ENCODE measurements around the gene HYAL4.

HYAL4 gene

GRCh38 chr7:123864436-123864835 lies 19.5 kb downstream of the HYAL4 start:
- no peak overlapping the region for H3K4me3 ChIP-seq (ENCODE audit: low read length)
- TF ChIP-seq, protein P1, sequence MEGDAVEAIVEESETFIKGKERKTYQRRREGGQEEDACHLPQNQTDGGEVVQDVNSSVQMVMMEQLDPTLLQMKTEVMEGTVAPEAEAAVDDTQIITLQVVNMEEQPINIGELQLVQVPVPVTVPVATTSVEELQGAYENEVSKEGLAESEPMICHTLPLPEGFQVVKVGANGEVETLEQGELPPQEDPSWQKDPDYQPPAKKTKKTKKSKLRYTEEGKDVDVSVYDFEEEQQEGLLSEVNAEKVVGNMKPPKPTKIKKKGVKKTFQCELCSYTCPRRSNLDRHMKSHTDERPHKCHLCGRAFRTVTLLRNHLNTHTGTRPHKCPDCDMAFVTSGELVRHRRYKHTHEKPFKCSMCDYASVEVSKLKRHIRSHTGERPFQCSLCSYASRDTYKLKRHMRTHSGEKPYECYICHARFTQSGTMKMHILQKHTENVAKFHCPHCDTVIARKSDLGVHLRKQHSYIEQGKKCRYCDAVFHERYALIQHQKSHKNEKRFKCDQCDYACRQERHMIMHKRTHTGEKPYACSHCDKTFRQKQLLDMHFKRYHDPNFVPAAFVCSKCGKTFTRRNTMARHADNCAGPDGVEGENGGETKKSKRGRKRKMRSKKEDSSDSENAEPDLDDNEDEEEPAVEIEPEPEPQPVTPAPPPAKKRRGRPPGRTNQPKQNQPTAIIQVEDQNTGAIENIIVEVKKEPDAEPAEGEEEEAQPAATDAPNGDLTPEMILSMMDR (conservative IDR thresholded peaks at IDR 0.05; ENCODE audit: low read length), result no peak
- DNase-seq (ENCODE audit: low read depth), result no peak

GRCh38 chr7:123864966-123865365 lies 20.0 kb downstream of the HYAL4 start:
- no peak for DNase-seq (ENCODE audit: low read depth)
- TF ChIP-seq, protein P1 (conservative IDR thresholded peaks at IDR 0.05; ENCODE audit: low read length), result no peak
- H3K4me3 ChIP-seq (ENCODE audit: low read length), result no peak overlapping the region

DNA sequence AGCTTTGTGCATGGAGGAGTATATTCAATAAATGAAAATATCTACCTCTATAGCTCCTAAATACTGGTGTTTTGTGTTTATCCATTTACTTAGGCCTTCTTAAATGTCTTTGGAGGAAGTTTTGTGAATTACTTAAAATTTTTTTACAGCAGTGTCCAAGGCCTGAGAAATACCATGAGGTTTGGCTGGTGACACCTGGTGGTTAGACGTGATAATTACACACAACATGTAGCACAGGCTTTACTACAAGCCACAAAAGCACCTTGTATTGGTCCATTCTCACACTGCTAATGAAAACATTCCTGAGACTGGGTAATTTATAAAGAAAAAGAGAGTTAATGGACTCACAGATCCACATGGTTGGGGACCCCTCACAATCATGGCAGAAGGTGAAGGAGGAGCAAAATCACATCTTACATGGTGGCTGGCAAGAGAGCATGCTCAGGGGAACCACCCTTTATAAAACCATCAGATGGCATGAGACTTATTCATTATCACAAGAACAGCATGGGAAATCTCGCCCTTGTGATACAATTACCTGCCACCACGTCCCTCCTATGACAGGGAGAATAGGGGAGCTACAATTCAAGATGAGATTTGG lies 20.6 kb downstream of the HYAL4 start:
- peak; percentile 67 for DNase-seq (ENCODE audit: low read depth)
- no peak overlapping the region for H3K4me3 ChIP-seq (ENCODE audit: low read length)
- TF ChIP-seq, protein P1 (conservative IDR thresholded peaks at IDR 0.05; ENCODE audit: low read length), result peak; percentile 79

DNA sequence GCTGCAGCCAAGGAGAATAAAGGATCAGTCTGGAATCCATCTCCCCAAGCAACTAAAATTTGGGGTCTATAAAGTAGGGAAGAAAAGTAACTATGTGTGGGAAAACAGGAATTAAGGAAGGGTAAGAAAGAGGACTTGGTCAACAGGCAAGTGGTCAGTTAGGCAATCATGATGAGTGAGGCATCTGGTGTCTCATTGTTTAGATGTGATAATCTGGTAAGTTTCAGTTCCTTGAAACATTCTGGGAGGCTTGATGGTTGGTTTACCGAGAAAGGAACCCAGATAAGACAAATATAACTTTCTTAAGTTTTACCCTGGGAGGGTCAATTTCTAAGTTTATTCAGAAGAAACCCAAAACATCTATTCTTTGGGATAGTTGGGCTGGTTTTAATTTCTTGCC lies 22.3 kb downstream of the HYAL4 start:
- no peak for DNase-seq (ENCODE audit: low read depth)
- TF ChIP-seq, protein P1 (conservative IDR thresholded peaks at IDR 0.05; ENCODE audit: low read length), result no peak
- no peak overlapping the region for H3K4me3 ChIP-seq (ENCODE audit: low read length)

DNA sequence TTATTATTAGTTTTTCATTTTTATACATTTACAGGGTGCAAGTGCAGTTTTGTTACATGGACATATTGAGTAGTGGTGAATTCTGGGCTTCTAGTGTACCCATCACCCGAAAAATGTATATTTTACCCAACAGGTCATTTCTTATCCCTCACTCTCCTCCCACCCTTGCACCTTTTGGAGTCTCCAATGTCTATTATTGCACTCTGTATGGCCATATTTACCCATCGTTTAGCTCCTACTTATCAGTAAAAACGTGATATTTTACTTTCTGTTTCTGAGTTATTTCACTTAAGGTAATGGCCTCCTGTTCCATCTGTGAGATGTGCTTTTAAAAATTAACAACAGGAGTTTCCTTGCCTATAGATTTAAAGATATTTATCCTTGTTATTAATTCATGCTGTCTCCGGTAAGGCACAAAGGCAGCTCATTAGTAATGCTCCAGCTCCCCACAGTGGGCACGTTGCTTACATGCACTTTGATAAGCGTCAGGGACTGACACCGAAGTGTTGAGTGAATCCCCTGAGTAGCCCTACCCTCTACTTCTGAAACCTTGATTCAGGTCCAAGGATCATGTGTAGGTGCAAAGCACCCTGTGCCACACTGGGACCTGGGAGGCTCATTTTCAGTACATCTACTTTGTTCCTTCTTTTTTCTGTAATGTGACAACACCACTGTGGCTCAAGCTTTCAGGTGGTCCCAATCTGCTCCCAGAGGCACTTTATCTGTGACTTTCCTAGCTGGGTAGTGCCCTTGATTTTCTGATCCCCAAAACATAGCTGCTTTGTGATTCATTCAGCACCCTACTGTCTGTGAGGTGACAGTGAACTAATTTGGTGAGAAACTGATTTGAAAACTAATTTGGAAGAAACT lies 27.3 kb downstream of the HYAL4 start:
- TF ChIP-seq, protein P1 (conservative IDR thresholded peaks at IDR 0.05; ENCODE audit: low read length), result peak; percentile 52
- no peak overlapping the region for H3K4me3 ChIP-seq (ENCODE audit: low read length)
- peak; percentile 28 for DNase-seq (ENCODE audit: low read depth)

DNA sequence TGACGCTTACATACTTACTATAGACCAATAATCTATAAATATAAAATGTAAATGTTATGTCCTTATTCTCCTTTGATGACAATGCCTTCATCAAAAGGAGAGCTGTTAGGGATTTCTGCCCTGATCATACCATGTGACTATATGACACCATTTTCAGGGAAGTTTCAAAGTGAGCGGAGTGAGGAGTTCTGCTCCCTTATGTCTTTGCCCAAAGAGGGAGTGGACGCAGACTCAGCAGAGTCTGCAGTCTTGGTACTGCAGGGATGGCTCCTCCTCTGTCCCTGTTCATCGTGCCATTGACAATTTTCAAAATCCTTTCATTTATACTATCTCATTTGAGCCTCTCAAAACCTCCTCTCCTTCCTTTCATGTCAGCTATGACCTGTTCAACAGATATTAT lies 27.9 kb downstream of the HYAL4 start:
- no peak for DNase-seq (ENCODE audit: low read depth)
- TF ChIP-seq, protein P1 (conservative IDR thresholded peaks at IDR 0.05; ENCODE audit: low read length), result no peak
- no peak overlapping the region for H3K4me3 ChIP-seq (ENCODE audit: low read length)

All from AG10803 (cell line).